Activated naive CD8-positive, alpha-beta T cell treated with anti-CD3 and anti-CD28 coated beads, Interleukin-2, amount 10 ng/mL, durations not matched to agents 7 days and 5 days (primary cell): ENCODE measurements around the gene HSPA1A. TPM values are rescaled to one million over a fixed set of nuclear protein-coding genes. Genes with fewer than 3 reads are reported as not detected.
"Not testable (repeated sequence)": the region's sequence is repeated elsewhere in the genome, so short reads cannot be mapped to it uniquely, and the experiment has no call there.

Experiments used
- ATAC-seq: fragments of 150-1000 bp; cut with Tn5 transposase; one replicate; pipeline ENCODE4 v1.10.0; 2021; ENCODE audit warnings: low read depth, moderate library complexity
- POLR2A ChIA-PET: fragments of 350-600 bp; sonication (Branson Sonifier 250); formaldehyde crosslinking; loops from one replicate; lab custom pipeline; 2021; ENCODE audit warnings: antibody characterized with exemption; lab: Charles Lee
- DNase-seq: peaks from one replicate; pipeline ENCODE4 v3.0.0; 2021
- H3K27ac Mint-ChIP-seq: one replicate; pipeline ENCODE4 v1.8.0; 2022; ENCODE audit warnings: mild to moderate bottlenecking, mixed read lengths
- H3K27me3 Mint-ChIP-seq: one replicate; pipeline ENCODE4 v1.8.0; 2022; ENCODE audit warnings: mild to moderate bottlenecking, moderate library complexity, mixed read lengths
- H3K36me3 Mint-ChIP-seq: one replicate; pipeline ENCODE4 v1.8.0; 2021; ENCODE audit warnings: mild to moderate bottlenecking, mixed read lengths
- H3K4me1 Mint-ChIP-seq: one replicate; pipeline ENCODE4 v1.8.0; 2021; ENCODE audit warnings: mixed read lengths
- H3K4me3 Mint-ChIP-seq: one replicate; pipeline ENCODE4 v1.8.0; 2022; ENCODE audit warnings: mild to moderate bottlenecking, moderate library complexity, mixed read lengths
- H3K9me3 Mint-ChIP-seq: one replicate; pipeline ENCODE4 v1.8.0; 2021; ENCODE audit warnings: mixed read lengths
- total RNA-seq, 2 experiments: library from RNA; stranded (reverse); gene quantifications; one replicate each; pipeline ENCODE4 v1.2.3, GENCODE V29; 2021

Gene HSPA1A
- total RNA-seq, 2 experiments from 2014 or later: 62.2 to 63.5 TPM

GRCh38 chr6:31821301-31822035 lies 6.1 kb downstream of the HSPA1A start:
- peak; percentile 31 for ATAC-seq
- H3K9me3 Mint-ChIP-seq: no peaks in the 10 kb centered on the region
- peak overlapping the region; percentile 99 for H3K4me3 Mint-ChIP-seq

DNA sequence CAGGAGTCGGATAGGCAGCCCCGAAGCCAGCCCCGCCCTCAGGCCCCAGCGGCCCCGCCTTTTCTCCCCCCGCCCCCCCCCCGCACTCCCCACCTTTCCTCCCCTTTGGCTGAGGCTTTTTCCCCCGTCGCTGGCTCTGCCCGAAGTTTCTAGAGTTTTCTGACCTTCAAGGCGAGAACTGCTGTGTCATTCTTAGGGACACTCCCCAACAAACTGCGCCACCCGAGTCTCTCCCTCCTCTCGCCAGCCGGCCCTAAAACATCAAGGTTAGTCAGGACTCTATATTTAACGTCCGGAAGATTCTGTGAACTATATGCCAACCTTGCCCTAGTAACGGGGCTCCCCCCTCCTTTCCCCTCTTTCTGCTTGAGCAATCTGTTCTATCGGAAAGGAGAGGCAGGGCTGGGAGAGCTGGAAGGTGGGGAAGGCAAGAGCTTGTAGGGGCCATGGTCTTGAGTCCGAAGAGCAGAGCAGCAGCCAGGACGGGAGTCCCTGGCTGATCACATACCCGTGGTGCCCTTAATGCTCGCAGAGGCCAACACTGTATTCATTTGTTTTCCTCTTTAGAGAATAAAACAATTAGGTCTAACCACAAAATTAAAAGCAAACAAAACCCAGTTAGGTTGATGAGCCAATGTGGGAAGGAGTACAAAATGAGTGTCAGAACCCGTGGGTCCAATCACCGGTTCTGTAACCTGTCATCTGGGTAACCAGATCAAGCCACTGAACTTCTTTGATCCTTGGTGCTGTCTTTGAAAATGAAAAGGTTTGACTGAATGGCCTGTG lies 6.9 kb downstream of the HSPA1A start:
- Mint-ChIP-seq H3K4me3 (peak overlapping the region; percentile 99), H3K27ac (peak overlapping the region; percentile 96), H3K27me3 (no peaks in the 10 kb centered on the region), H3K9me3 (no peaks in the 10 kb centered on the region), H3K4me1 (peaks cover 41% of the 10 kb centered on the region), H3K36me3 (peaks cover 2% of the 10 kb centered on the region)
- peak; percentile 23 for ATAC-seq
- POLR2A ChIA-PET: interaction anchor here (0.6 to 3.0 kb wide), 10 partner anchors 8 to 158 kb away, joined by 3 to 13 read pairs (median 5); partner anchors contain the start of genes GPANK1, LSM2, MPIG6B and MSH5
- peak; percentile 65 for DNase-seq

More at GRCh38 chr6:31821301-31822035, 6.1 kb downstream of the HSPA1A start:
- peak; percentile 67 for DNase-seq
- peak overlapping the region; percentile 96 for H3K27ac Mint-ChIP-seq
- H3K36me3 Mint-ChIP-seq: peaks cover 2% of the 10 kb centered on the region
- peaks cover 35% of the 10 kb centered on the region for H3K4me1 Mint-ChIP-seq
- POLR2A ChIA-PET: interaction anchor here (0.6 to 3.0 kb wide), 5 partner anchors 15 to 83 kb away, joined by 3 to 13 read pairs (median 4); partner anchors contain the start of genes LSM2 and MSH5
- no peaks in the 10 kb centered on the region for H3K27me3 Mint-ChIP-seq

DNA sequence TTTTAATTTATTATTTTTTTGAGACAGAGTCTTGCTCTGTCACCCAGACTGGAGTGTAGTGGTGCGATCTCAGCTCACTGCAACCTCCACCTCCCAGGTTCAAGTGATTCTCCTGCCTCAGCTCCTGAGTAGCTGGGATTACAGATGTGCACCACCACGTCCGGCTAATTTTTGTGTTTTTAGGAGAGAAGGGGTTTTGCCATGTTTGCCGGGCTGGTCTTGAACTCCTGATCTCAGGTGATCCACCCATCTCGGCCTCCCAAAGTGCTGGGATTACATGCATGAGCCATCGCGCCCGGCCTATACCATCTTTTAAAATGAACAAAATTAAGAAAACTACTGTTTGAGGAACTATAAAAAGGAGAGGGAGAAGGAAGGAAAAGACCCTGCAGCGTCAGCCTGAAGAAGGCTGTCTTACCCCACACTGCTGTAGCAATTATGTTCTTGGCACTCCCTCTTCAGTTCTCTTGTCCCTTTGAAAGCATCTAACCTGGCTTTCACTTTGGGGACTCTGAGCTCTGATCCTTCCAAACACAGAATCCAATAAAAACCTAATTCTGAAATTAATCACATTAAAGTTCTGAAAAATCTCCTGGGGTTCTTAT lies 8.4 kb downstream of the HSPA1A start:
- not testable (repeated sequence) for H3K4me3 Mint-ChIP-seq, H3K27me3 Mint-ChIP-seq, H3K36me3 Mint-ChIP-seq, H3K9me3 Mint-ChIP-seq, ATAC-seq, DNase-seq, H3K27ac Mint-ChIP-seq
- H3K4me1 Mint-ChIP-seq: peaks cover 35% of the 10 kb centered on the region
- POLR2A ChIA-PET: interaction anchor here (0.6 to 3.0 kb wide), 6 partner anchors 8 to 160 kb away, joined by 3 to 13 read pairs (median 5); partner anchors contain the start of genes GPANK1, HSPA1A, HSPA1L and LSM2

- ATAC-seq (no peak), DNase-seq (no peak)
- Mint-ChIP-seq H3K27ac (peak overlapping the region; percentile 71), H3K4me3 (peak overlapping the region; percentile 92), H3K36me3 (peaks cover 6% of the 10 kb centered on the region), H3K27me3 (no peaks in the 10 kb centered on the region), H3K9me3 (no peaks in the 10 kb centered on the region), H3K4me1 (peaks cover 34% of the 10 kb centered on the region)
- POLR2A ChIA-PET: interaction anchor here (2.5 kb wide), 1 partner anchor 89 kb away, joined by 29 read pairs; the partner anchor contains the start of gene CLIC1
Observed at GRCh38 chr6:31825553-31825952, 10.2 kb downstream of the HSPA1A start.

- DNase-seq: peak; percentile 42
- H3K27me3 Mint-ChIP-seq: no peaks in the 10 kb centered on the region
- peaks cover 34% of the 10 kb centered on the region for H3K4me1 Mint-ChIP-seq
- no peaks in the 10 kb centered on the region for H3K9me3 Mint-ChIP-seq
- ATAC-seq: peak; percentile 10
- peak overlapping the region; percentile 97 for H3K27ac Mint-ChIP-seq
- POLR2A ChIA-PET: interaction anchor here (0.6 to 2.5 kb wide), 27 partner anchors 9 to 629 kb away, joined by 3 to 29 read pairs (median 4); partner anchors contain the start of genes ABHD16A, BAG6, CLIC1 and CSNK2B
- H3K36me3 Mint-ChIP-seq: peaks cover 8% of the 10 kb centered on the region
- H3K4me3 Mint-ChIP-seq: peak overlapping the region; percentile 92
Observed at GRCh38 chr6:31826793-31827285, 11.5 kb downstream of the HSPA1A start.

DNA sequence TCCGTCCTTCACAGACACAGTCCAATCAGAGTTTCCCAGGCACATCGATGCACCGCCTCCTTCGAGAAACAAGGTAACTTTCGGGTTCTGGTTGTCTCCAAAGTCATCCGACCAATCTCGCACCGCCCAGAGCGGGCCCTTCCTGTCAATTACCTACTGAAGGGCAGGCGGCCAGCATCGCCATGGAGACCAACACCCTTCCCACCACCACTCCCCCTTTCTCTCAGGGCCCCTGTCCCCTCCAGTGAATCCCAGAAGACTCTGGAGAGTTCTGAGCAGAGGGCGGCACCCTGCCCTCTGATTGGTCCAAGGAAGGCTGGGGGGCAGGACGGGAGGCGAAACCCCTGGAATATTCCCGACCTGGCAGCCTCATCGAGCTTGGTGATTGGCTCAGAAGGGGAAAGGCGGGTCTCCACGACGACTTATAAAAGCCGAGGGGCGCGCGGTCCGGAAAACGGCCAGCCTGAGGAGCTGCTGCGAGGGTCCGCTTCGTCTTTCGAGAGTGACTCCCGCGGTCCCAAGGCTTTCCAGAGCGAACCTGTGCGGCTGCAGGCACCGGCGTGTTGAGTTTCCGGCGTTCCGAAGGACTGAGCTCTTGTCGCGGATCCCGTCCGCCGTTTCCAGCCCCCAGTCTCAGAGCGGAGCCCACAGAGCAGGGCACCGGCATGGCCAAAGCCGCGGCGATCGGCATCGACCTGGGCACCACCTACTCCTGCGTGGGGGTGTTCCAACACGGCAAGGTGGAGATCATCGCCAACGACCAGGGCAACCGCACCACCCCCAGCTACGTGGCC lies 12.1 kb downstream of the HSPA1A start, which contains the start of gene HSPA1B:
HSPA1B (plus strand) TSS at position 453 of the 794 bp plus-strand sequence; CDS start at position 666, 213 bp downstream.
- peaks cover 32% of the 10 kb centered on the region for H3K4me1 Mint-ChIP-seq

GRCh38 chr6:31829633-31830283 lies 14.4 kb downstream of the HSPA1A start:
- peak overlapping the region; percentile 95 for H3K4me3 Mint-ChIP-seq
- peak overlapping the region; percentile 86 for H3K27ac Mint-ChIP-seq
- H3K36me3 Mint-ChIP-seq: peaks cover 9% of the 10 kb centered on the region
- H3K9me3 Mint-ChIP-seq: no peaks in the 10 kb centered on the region
- POLR2A ChIA-PET: interaction anchor here (0.7 to 2.8 kb wide), 11 partner anchors 14 to 178 kb away, joined by 3 to 26 read pairs (median 5); partner anchors contain the start of genes ABHD16A, BAG6, CLIC1 and DDAH2
- no peaks in the 10 kb centered on the region for H3K27me3 Mint-ChIP-seq
- ATAC-seq (no peak), DNase-seq (peak; percentile 48)
- H3K4me1 Mint-ChIP-seq: peaks cover 27% of the 10 kb centered on the region

More for the DNA sequence above, 12.1 kb downstream of the HSPA1A start, which contains the start of gene HSPA1B:
- POLR2A ChIA-PET: interaction anchor here (0.7 to 2.5 kb wide), 22 partner anchors 9 to 630 kb away, joined by 3 to 29 read pairs (median 5); partner anchors contain the start of genes BAG6, CLIC1, CSNK2B and DDX39B
- peak within 1 kb of the TSS; percentile 92 for H3K4me3 Mint-ChIP-seq
- H3K36me3 Mint-ChIP-seq: peaks cover 8% of the 10 kb centered on the region
- ATAC-seq (peak; percentile 82), DNase-seq (peak; percentile 89)
- H3K27me3 Mint-ChIP-seq: no peaks in the 10 kb centered on the region
- no peaks in the 10 kb centered on the region for H3K9me3 Mint-ChIP-seq
- peak within 1 kb of the TSS; percentile 97 for H3K27ac Mint-ChIP-seq

GRCh38 chr6:31830886-31831335 lies 15.6 kb downstream of the HSPA1A start:
- Mint-ChIP-seq H3K27ac (peak overlapping the region; percentile 86), H3K4me1 (peaks cover 21% of the 10 kb centered on the region), H3K9me3 (no peaks in the 10 kb centered on the region), H3K27me3 (no peaks in the 10 kb centered on the region), H3K36me3 (peaks cover 12% of the 10 kb centered on the region), H3K4me3 (peak overlapping the region; percentile 95)
- no peak for ATAC-seq
- DNase-seq: no peak
- POLR2A ChIA-PET: interaction anchor here (0.9 to 2.8 kb wide), 5 partner anchors 91 to 128 kb away, joined by 3 to 26 read pairs (median 9); partner anchors contain the start of genes ABHD16A, CLIC1, DDAH2 and MSH5

DNA sequence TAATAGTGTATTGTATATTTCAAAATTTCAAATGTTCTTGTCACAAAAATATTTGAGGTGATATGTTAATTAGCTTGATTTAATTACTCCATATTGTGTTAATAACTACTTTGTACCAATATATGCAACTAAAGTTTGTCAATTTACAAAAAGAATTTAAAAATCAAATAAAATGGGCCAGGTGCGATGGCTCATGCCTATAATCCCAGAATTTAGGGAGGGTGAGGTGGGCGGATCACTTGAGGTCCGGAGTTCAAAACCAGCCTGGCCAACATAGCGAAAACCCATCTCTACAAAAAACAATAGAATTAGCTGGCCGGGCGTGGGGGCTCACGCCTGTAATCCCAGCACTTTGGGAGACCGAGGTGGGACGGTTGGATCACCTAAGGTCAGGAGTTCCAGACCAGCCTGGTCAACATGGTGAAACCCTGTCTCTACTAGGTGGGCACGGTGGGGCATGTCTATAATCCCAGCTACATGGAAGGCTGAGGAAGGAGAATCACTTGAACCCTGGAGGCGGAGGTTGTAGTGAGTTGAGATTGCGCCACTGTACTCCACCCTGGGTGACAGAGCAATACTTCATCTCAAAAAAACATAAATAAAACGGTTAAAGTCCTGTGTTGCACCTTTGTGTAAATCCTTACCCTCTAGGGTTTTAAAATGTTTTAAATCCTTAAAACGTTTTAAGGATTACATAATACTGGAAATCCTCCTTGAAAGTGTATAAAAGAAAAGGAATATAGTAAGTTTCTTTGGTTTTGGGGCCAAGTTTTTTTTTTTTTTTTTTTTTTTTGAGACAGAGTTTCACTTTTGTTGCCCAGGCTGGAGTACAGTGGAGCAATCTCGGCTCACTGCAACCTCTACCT lies 16.2 kb downstream of the HSPA1A start:
- H3K27ac Mint-ChIP-seq: peak overlapping the region; percentile 86
- no peak for ATAC-seq
- POLR2A ChIA-PET: interaction anchor here (0.9 to 2.8 kb wide), 5 partner anchors 95 to 180 kb away, joined by 3 to 26 read pairs (median 6); partner anchors contain the start of genes ABHD16A, BAG6 and CLIC1

More for the DNA sequence above, 16.2 kb downstream of the HSPA1A start:
- H3K4me3 Mint-ChIP-seq: peak overlapping the region; percentile 95
- DNase-seq: no peak
- no peaks in the 10 kb centered on the region for H3K27me3 Mint-ChIP-seq
- peaks cover 22% of the 10 kb centered on the region for H3K4me1 Mint-ChIP-seq
- H3K36me3 Mint-ChIP-seq: peaks cover 19% of the 10 kb centered on the region
- H3K9me3 Mint-ChIP-seq: no peaks in the 10 kb centered on the region
